A673 (cell line): ENCODE results near the gene REC114.

Experiments
- EZH2 ChIP-seq: fragments of 200-600 bp; sonication (generic); IDR thresholded peaks from 2 replicates; pipeline ENCODE4 v1.6.1; 2017; ENCODE audit warnings: borderline replicate concordance, low read depth, mild to moderate bottlenecking, mixed read lengths, antibody characterized with exemption, low read length; ENCODE audit not compliant: poor library complexity, severe bottlenecking
- TF ChIP-seq, protein P1 (sequence below): fragments of 300-800, 200-600 bp; sonication (generic); conservative IDR thresholded peaks from 2 replicates; pipeline ENCODE4 v1.5.1; 2017; ENCODE audit warnings: low read depth, mild to moderate bottlenecking, antibody characterized with exemption, low read length, moderate library complexity, mixed read lengths

DNA sequence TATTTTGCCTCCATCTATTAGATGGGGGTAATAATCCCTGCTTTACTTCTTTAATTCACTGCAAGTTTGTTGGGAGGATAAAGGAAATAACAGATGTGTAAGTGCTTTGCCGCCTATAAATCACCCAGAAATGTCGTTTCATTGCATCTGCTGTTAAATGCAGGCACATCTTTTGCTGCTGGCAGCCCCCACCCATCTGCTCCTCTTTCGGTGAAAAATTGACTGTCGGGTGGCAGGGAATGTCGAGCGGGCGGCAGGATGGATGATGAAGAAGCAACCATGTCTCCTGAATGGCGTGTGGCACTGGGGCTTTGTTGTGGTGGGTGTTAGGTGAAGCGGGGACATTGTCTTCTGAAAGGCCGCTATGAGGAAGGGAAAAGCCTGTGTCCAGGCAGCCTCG lies 543 bp upstream of the REC114 start:
- TF ChIP-seq EZH2, result no peak
- TF ChIP-seq, protein P1, sequence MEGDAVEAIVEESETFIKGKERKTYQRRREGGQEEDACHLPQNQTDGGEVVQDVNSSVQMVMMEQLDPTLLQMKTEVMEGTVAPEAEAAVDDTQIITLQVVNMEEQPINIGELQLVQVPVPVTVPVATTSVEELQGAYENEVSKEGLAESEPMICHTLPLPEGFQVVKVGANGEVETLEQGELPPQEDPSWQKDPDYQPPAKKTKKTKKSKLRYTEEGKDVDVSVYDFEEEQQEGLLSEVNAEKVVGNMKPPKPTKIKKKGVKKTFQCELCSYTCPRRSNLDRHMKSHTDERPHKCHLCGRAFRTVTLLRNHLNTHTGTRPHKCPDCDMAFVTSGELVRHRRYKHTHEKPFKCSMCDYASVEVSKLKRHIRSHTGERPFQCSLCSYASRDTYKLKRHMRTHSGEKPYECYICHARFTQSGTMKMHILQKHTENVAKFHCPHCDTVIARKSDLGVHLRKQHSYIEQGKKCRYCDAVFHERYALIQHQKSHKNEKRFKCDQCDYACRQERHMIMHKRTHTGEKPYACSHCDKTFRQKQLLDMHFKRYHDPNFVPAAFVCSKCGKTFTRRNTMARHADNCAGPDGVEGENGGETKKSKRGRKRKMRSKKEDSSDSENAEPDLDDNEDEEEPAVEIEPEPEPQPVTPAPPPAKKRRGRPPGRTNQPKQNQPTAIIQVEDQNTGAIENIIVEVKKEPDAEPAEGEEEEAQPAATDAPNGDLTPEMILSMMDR, result no peak
